A549 (cell line): ENCODE results near the gene MYO10.

ENCODE experiments used
- CBX8 ChIP-seq: fragments of 200-600 bp; sonication (generic); IDR thresholded peaks from 2 replicates; pipeline ENCODE4 v1.6.1; 2016
- FOSL2 ChIP-seq, 2 experiments: fragments of 450-650 bp in 1 of 2; fragments of >200 bp in 1 of 2; sonication (Bioruptor Twin) in 1 of 2; formaldehyde crosslinking; IDR thresholded peaks; 2 replicates each; pipeline versions ENCODE4 v1.5.0 to v1.6.1; 2016 to 2020; ENCODE audit warnings: mild to moderate bottlenecking in 1 of 2, moderate library complexity in 1 of 2
- MYC ChIP-seq: IDR thresholded peaks from 2 replicates; pipeline ENCODE4 v1.6.1; 2012; ENCODE audit warnings: mild to moderate bottlenecking, inconsistent platforms, low read length, improper control_type of control experiment, borderline replicate concordance
- POLR2A ChIP-seq: IDR thresholded peaks from 2 replicates; pipeline ENCODE4 v1.6.1; 2012; ENCODE audit warnings: mild to moderate bottlenecking, low read length
- RAD21 ChIP-seq, 2 experiments: fragments of >200 bp in 1 of 2; sonication (Bioruptor Twin) in 1 of 2; formaldehyde crosslinking in 1 of 2; IDR thresholded peaks in 1 of 2; conservative IDR thresholded peaks in 1 of 2; 2 replicates in 1 of 2; 3 replicates in 1 of 2; pipeline ENCODE4 v1.6.1; 2012 to 2018; ENCODE audit warnings: inconsistent platforms in 1 of 2
- RFX5 ChIP-seq: fragments of 450-650 bp; IDR thresholded peaks from 2 replicates; pipeline ENCODE4 v1.7.1; 2014; ENCODE audit warnings: antibody characterized with exemption, mild to moderate bottlenecking, moderate library complexity
- ZFP36 ChIP-seq: fragments of 450-650 bp; IDR thresholded peaks from 2 replicates; pipeline ENCODE4 v1.6.1; 2014; ENCODE audit warnings: borderline replicate concordance; ENCODE audit not compliant: partially characterized antibody
- TF ChIP-seq, protein P1 (sequence below): fragments of >200 bp; sonication (Bioruptor Twin); formaldehyde crosslinking; IDR thresholded peaks from 3 replicates; pipeline ENCODE4 v1.5.1; 2016
- TF ChIP-seq, protein P2 (sequence below): fragments of 150-350 bp; IDR thresholded peaks from 2 replicates; pipeline ENCODE4 v1.6.1; 2014; ENCODE audit warnings: low read depth, mild to moderate bottlenecking, low read length
- TF ChIP-seq, protein P3 (sequence below): IDR thresholded peaks from 2 replicates; pipeline ENCODE4 v1.6.1; 2012; ENCODE audit warnings: low read depth, borderline replicate concordance

DNA sequence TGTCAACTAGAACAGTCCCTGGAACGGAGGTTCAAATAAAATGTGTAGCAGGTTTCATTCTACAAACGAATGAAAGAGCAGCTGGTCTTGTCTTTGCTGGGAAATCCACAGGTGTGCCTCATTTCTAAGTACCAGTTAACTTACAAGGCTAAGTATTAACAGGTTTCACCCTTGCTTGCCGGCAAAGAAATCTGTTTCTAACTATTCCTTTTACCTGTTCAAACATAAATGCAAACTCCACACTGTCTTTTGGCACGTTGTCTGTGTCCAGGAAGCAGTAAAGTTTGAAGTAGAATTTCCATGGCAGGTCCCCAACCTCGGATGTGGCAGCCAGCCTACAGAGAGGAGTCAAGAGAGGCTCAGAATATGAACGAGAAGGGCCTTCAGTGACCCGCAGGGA lies 264.9 kb downstream of the MYO10 start:
- TF ChIP-seq, protein P1, sequence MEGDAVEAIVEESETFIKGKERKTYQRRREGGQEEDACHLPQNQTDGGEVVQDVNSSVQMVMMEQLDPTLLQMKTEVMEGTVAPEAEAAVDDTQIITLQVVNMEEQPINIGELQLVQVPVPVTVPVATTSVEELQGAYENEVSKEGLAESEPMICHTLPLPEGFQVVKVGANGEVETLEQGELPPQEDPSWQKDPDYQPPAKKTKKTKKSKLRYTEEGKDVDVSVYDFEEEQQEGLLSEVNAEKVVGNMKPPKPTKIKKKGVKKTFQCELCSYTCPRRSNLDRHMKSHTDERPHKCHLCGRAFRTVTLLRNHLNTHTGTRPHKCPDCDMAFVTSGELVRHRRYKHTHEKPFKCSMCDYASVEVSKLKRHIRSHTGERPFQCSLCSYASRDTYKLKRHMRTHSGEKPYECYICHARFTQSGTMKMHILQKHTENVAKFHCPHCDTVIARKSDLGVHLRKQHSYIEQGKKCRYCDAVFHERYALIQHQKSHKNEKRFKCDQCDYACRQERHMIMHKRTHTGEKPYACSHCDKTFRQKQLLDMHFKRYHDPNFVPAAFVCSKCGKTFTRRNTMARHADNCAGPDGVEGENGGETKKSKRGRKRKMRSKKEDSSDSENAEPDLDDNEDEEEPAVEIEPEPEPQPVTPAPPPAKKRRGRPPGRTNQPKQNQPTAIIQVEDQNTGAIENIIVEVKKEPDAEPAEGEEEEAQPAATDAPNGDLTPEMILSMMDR = no peak
- TF ChIP-seq MYC (no peak), FOSL2 (IDR thresholded peaks at IDR 0.05) (no peak), FOSL2 (CRISPR knock-in tag; IDR thresholded peaks at IDR 0.05) (no peak), RAD21 (conservative IDR thresholded peaks at IDR 0.05 in 1 of 2, IDR thresholded peaks at IDR 0.05 in 1 of 2) (no peak), POLR2A (no peak), RFX5 (no peak), ZFP36 (no peak), CBX8 (no peak)
- TF ChIP-seq, protein P2, sequence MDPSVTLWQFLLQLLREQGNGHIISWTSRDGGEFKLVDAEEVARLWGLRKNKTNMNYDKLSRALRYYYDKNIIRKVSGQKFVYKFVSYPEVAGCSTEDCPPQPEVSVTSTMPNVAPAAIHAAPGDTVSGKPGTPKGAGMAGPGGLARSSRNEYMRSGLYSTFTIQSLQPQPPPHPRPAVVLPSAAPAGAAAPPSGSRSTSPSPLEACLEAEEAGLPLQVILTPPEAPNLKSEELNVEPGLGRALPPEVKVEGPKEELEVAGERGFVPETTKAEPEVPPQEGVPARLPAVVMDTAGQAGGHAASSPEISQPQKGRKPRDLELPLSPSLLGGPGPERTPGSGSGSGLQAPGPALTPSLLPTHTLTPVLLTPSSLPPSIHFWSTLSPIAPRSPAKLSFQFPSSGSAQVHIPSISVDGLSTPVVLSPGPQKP = no peak
- TF ChIP-seq, protein P3, sequence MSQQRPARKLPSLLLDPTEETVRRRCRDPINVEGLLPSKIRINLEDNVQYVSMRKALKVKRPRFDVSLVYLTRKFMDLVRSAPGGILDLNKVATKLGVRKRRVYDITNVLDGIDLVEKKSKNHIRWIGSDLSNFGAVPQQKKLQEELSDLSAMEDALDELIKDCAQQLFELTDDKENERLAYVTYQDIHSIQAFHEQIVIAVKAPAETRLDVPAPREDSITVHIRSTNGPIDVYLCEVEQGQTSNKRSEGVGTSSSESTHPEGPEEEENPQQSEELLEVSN = no peak
